Naive thymus-derived CD4-positive, alpha-beta T cell (primary cell): ENCODE results near the gene FUZ. TPM values are rescaled to one million over a fixed set of nuclear protein-coding genes. Genes with fewer than 3 reads are reported as not detected.

ENCODE experiments used
- ATAC-seq: fragments of 150-1000 bp; cut with Tn5 transposase; 2 replicates; pipeline ENCODE4 v1.10.0; 2021; ENCODE audit warnings: mild to moderate bottlenecking, moderate library complexity
- CTCF ChIA-PET: fragments of 350-600 bp; sonication (Branson Sonifier 250); formaldehyde crosslinking; loops from one replicate; lab custom pipeline; 2021; ENCODE audit warnings: antibody characterized with exemption; lab: Charles Lee
- POLR2A ChIA-PET: fragments of 350-600 bp; sonication (Branson Sonifier 250); formaldehyde crosslinking; loops from one replicate; lab custom pipeline; 2021; ENCODE audit warnings: antibody characterized with exemption, inconsistent platforms; lab: Charles Lee
- DNase-seq, 9 donors: peaks; one replicate each; pipeline versions ENCODE4 v3.0.0 to v3.0.0-alpha.2; 2020 to 2022; ENCODE audit warnings: mixed read lengths in 1 of 9
- H3K27ac ChIP-seq: one replicate; pipeline ENCODE4 v1.7.0; 2013; ENCODE audit warnings: mild to moderate bottlenecking, low read depth, low read length, moderate library complexity
- H3K27me3 ChIP-seq, 2 donors: one replicate each; pipeline ENCODE4 v1.7.0; 2013; ENCODE audit warnings: low read length in 2 of 2, mild to moderate bottlenecking in 2 of 2, moderate library complexity in 2 of 2; ENCODE audit not compliant: control insufficient read depth in 2 of 2, insufficient read depth in 2 of 2
- H3K36me3 ChIP-seq, 3 experiments: 1 replicate in 2 of 3; 2 replicates in 1 of 3; pipeline ENCODE4 v1.7.0; 2013; ENCODE audit warnings: low read length in 3 of 3, mild to moderate bottlenecking in 3 of 3, moderate library complexity in 1 of 3; ENCODE audit not compliant: insufficient read depth in 3 of 3, control insufficient read depth in 2 of 3
- H3K4me1 ChIP-seq, 2 donors: one replicate each; pipeline ENCODE4 v1.7.0; 2013; ENCODE audit warnings: low read length in 2 of 2, mild to moderate bottlenecking in 2 of 2, moderate library complexity in 1 of 2; ENCODE audit not compliant: control insufficient read depth in 2 of 2, insufficient read depth in 2 of 2
- H3K4me3 ChIP-seq: 2 replicates; pipeline ENCODE4 v1.7.0; 2013; ENCODE audit warnings: mild to moderate bottlenecking, low read length
- H3K9me3 ChIP-seq, 3 experiments: 1 replicate in 2 of 3; 2 replicates in 1 of 3; pipeline ENCODE4 v1.7.0; 2013; ENCODE audit warnings: low read length in 3 of 3; ENCODE audit not compliant: control insufficient read depth in 2 of 3
- H3K27ac Mint-ChIP-seq, 9 donors: one replicate each; pipeline ENCODE4 v1.8.0; 2020 to 2022; ENCODE audit warnings: mixed read lengths in 9 of 9, mild to moderate bottlenecking in 8 of 9, moderate library complexity in 5 of 9, inconsistent platforms in 2 of 9
- H3K27me3 Mint-ChIP-seq, 5 donors: one replicate each; pipeline ENCODE4 v1.8.0; 2021 to 2022; ENCODE audit warnings: mixed read lengths in 5 of 5, mild to moderate bottlenecking in 1 of 5
- H3K36me3 Mint-ChIP-seq, 5 donors: one replicate each; pipeline ENCODE4 v1.8.0; 2020 to 2022; ENCODE audit warnings: mixed read lengths in 5 of 5, mild to moderate bottlenecking in 3 of 5, inconsistent platforms in 1 of 5
- H3K4me1 Mint-ChIP-seq, 7 donors: one replicate each; pipeline ENCODE4 v1.8.0; 2020 to 2022; ENCODE audit warnings: mixed read lengths in 7 of 7, mild to moderate bottlenecking in 3 of 7, inconsistent platforms in 1 of 7
- H3K4me3 Mint-ChIP-seq, 10 donors: one replicate each; pipeline ENCODE4 v1.8.0; 2020 to 2022; ENCODE audit warnings: mild to moderate bottlenecking in 10 of 10, mixed read lengths in 10 of 10, moderate library complexity in 6 of 10, inconsistent platforms in 2 of 10
- H3K9me3 Mint-ChIP-seq, 11 donors: one replicate each; pipeline ENCODE4 v1.8.0; 2020 to 2022; ENCODE audit warnings: mixed read lengths in 11 of 11, mild to moderate bottlenecking in 4 of 11, inconsistent platforms in 1 of 11, moderate library complexity in 1 of 11
- intact Hi-C, 2 donors: fragments of 100-400 bp; cut with micrococcal nuclease; formaldehyde crosslinking; loops; one replicate each; pipeline ENCODE4 v1.15.1; 2023
- polyA plus RNA-seq, 2 donors: library from polyadenylated mRNA; unstranded; fragments of 300-500 nt; fragmentation: Illumina TruSeq; gene quantifications; one replicate each; pipeline ENCODE4 v1.2.3, GENCODE V29; 2021
- total RNA-seq, 6 experiments: library from RNA in 5 of 6; stranded (reverse) in 5 of 6; gene quantifications; 1 replicate in 5 of 6; 2 replicates in 1 of 6; pipeline ENCODE4 v1.2.3 and lab custom pipeline; 2021 to 2026

FUZ gene
- total and polyA plus RNA-seq, 7 experiments from 2014 or later = 3.8 to 28.4 (median 24.2) TPM

GRCh38 chr19:49788857-49789256 lies 24.2 kb downstream of the FUZ start:
- Mint-ChIP-seq H3K9me3 (no peaks in the 10 kb centered on the region), H3K27me3 (no peaks in the 10 kb centered on the region), H3K36me3 (peaks cover 8 to 44% (median 27%) of the 10 kb centered on the region in 5 donors), H3K27ac (no peak overlapping the region), H3K4me1 (peaks cover 0 to 19% (median 6%) of the 10 kb centered on the region in 7 donors), H3K4me3 (no peak overlapping the region)
- DNase-seq = no peak
- no peaks in the 10 kb centered on the region for H3K9me3 ChIP-seq
- no peak for ATAC-seq
- POLR2A ChIA-PET = no interaction called here
- no peak overlapping the region for H3K27ac ChIP-seq
- CTCF ChIA-PET = no interaction called here
- H3K27me3 ChIP-seq = no peaks in the 10 kb centered on the region
- intact Hi-C loops = no loop called here
- H3K4me1 ChIP-seq = no peaks in the 10 kb centered on the region
- no peak overlapping the region for H3K4me3 ChIP-seq
- H3K36me3 ChIP-seq = peaks cover 0 to 71% (median 14%) of the 10 kb centered on the region in 3 experiments

GRCh38 chr19:49787746-49788145 lies 25.3 kb downstream of the FUZ start:
- Histone ChIP-seq H3K27ac (no peak overlapping the region), H3K36me3 (peaks cover 6 to 72% (median 15%) of the 10 kb centered on the region in 3 experiments), H3K27me3 (no peaks in the 10 kb centered on the region), H3K4me3 (no peak overlapping the region), H3K4me1 (no peaks in the 10 kb centered on the region), H3K9me3 (no peaks in the 10 kb centered on the region)
- no peak for DNase-seq
- Mint-ChIP-seq H3K9me3 (no peaks in the 10 kb centered on the region), H3K27me3 (no peaks in the 10 kb centered on the region), H3K4me1 (peaks cover 0 to 21% (median 6%) of the 10 kb centered on the region in 7 donors), H3K27ac (peak overlapping the region in 1 of 9 donors; percentile 55), H3K4me3 (no peak overlapping the region), H3K36me3 (peaks cover 15 to 51% (median 35%) of the 10 kb centered on the region in 5 donors)
- no peak for ATAC-seq
- ChIA-PET POLR2A (no interaction called here), CTCF (no interaction called here)
- intact Hi-C loops = no loop called here

GRCh38 chr19:49786376-49786820 lies 26.7 kb downstream of the FUZ start:
- Mint-ChIP-seq H3K4me1 (peaks cover 0 to 20% (median 6%) of the 10 kb centered on the region in 7 donors), H3K27ac (peak overlapping the region in 1 of 9 donors; percentile 10), H3K36me3 (peaks cover 15 to 53% (median 35%) of the 10 kb centered on the region in 5 donors), H3K27me3 (no peaks in the 10 kb centered on the region), H3K4me3 (no peak overlapping the region), H3K9me3 (no peaks in the 10 kb centered on the region)
- ChIA-PET CTCF (no interaction called here), POLR2A (interaction anchor here (0.6 kb wide), 1 partner anchor 32 kb away, joined by 3 read pairs; no protein-coding TSS in a partner anchor)
- Histone ChIP-seq H3K27ac (no peak overlapping the region), H3K9me3 (no peaks in the 10 kb centered on the region), H3K36me3 (peaks cover 6 to 70% (median 18%) of the 10 kb centered on the region in 3 experiments), H3K27me3 (no peaks in the 10 kb centered on the region), H3K4me1 (no peaks in the 10 kb centered on the region), H3K4me3 (no peak overlapping the region)
- ATAC-seq (no peak), DNase-seq (no peak)
- intact Hi-C loops = no loop called here

GRCh38 chr19:49782515-49782914 lies 30.6 kb downstream of the FUZ start:
- Mint-ChIP-seq H3K4me1 (peaks cover 2 to 32% (median 18%) of the 10 kb centered on the region in 7 donors), H3K27me3 (no peaks in the 10 kb centered on the region), H3K36me3 (peaks cover 11 to 34% (median 25%) of the 10 kb centered on the region in 5 donors), H3K4me3 (no peak overlapping the region), H3K9me3 (no peaks in the 10 kb centered on the region), H3K27ac (peak overlapping the region in 1 of 9 donors; percentile 62)
- Histone ChIP-seq H3K4me3 (no peak overlapping the region), H3K27ac (no peak overlapping the region), H3K36me3 (peaks cover 6 to 39% (median 9%) of the 10 kb centered on the region in 3 experiments), H3K9me3 (no peaks in the 10 kb centered on the region), H3K4me1 (no peaks in the 10 kb centered on the region), H3K27me3 (no peaks in the 10 kb centered on the region)
- DNase-seq = no peak
- ATAC-seq = no peak
- intact Hi-C loops = no loop called here
- CTCF ChIA-PET = no interaction called here
- POLR2A ChIA-PET = no interaction called here

- peaks cover 10 to 33% (median 23%) of the 10 kb centered on the region in 5 donors for H3K36me3 Mint-ChIP-seq
- Histone ChIP-seq H3K27ac (no peak overlapping the region), H3K4me3 (no peak overlapping the region), H3K36me3 (peaks cover 6 to 34% (median 9%) of the 10 kb centered on the region in 3 experiments), H3K27me3 (no peaks in the 10 kb centered on the region), H3K4me1 (no peaks in the 10 kb centered on the region), H3K9me3 (no peaks in the 10 kb centered on the region)
- DNase-seq (no peak), ATAC-seq (peak; percentile 53)
- H3K27me3 Mint-ChIP-seq = no peaks in the 10 kb centered on the region
- peak overlapping the region in 1 of 10 donors; percentile 30 for H3K4me3 Mint-ChIP-seq
- intact Hi-C loops = no loop called here
- H3K4me1 Mint-ChIP-seq = peaks cover 4 to 33% (median 18%) of the 10 kb centered on the region in 7 donors
- POLR2A ChIA-PET = no interaction called here
- H3K9me3 Mint-ChIP-seq = no peaks in the 10 kb centered on the region
- peak overlapping the region in 1 of 9 donors; percentile 28 for H3K27ac Mint-ChIP-seq
- CTCF ChIA-PET = no interaction called here
Observed at GRCh38 chr19:49781394-49781793, 31.7 kb downstream of the FUZ start.

- no peaks in the 10 kb centered on the region for H3K27me3 ChIP-seq
- ATAC-seq (no peak), DNase-seq (no peak)
- no peaks in the 10 kb centered on the region for H3K9me3 Mint-ChIP-seq
- ChIA-PET CTCF (no interaction called here), POLR2A (no interaction called here)
- no peak overlapping the region for H3K27ac ChIP-seq
- intact Hi-C loops = no loop called here
- H3K4me1 Mint-ChIP-seq = peaks cover 8 to 36% (median 19%) of the 10 kb centered on the region in 7 donors
- H3K4me1 ChIP-seq = no peaks in the 10 kb centered on the region
- no peak overlapping the region for H3K4me3 ChIP-seq
- H3K27ac Mint-ChIP-seq = peak overlapping the region in 3 of 9 donors; percentile 48 to 77 (median 65)
- H3K4me3 Mint-ChIP-seq = peak overlapping the region in 1 of 10 donors; percentile 59
- H3K36me3 ChIP-seq = peaks cover 6 to 34% (median 9%) of the 10 kb centered on the region in 3 experiments
- no peaks in the 10 kb centered on the region for H3K9me3 ChIP-seq
- no peaks in the 10 kb centered on the region for H3K27me3 Mint-ChIP-seq
- H3K36me3 Mint-ChIP-seq = peaks cover 7 to 33% (median 24%) of the 10 kb centered on the region in 5 donors
Observed at GRCh38 chr19:49780861-49781260, 32.2 kb downstream of the FUZ start.
